Measurements from ENCODE around the gene UBE2B.

DNA sequence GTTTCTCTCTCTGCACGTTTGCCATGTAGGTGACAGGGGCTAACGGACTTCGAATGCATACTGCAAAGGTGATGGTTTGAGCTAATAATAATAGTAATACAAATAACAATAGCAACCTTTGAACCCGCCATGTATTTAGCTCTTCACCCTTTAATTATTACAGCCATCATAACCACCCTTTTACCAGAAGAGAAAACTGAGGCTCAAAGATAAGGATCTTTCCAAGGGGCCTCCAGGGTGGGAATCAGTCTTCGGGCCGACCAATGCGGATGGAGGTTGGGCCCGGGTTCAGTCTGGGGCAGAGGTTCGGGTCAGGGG is 39.8 kb downstream of the UBE2B start:
- TF ChIP-seq, protein P1, sequence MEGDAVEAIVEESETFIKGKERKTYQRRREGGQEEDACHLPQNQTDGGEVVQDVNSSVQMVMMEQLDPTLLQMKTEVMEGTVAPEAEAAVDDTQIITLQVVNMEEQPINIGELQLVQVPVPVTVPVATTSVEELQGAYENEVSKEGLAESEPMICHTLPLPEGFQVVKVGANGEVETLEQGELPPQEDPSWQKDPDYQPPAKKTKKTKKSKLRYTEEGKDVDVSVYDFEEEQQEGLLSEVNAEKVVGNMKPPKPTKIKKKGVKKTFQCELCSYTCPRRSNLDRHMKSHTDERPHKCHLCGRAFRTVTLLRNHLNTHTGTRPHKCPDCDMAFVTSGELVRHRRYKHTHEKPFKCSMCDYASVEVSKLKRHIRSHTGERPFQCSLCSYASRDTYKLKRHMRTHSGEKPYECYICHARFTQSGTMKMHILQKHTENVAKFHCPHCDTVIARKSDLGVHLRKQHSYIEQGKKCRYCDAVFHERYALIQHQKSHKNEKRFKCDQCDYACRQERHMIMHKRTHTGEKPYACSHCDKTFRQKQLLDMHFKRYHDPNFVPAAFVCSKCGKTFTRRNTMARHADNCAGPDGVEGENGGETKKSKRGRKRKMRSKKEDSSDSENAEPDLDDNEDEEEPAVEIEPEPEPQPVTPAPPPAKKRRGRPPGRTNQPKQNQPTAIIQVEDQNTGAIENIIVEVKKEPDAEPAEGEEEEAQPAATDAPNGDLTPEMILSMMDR (IDR thresholded peaks at IDR 0.05): no peak
- TF ChIP-seq POLR2AphosphoS5 (IDR thresholded peaks at IDR 0.05) (no peak), EP300 (IDR thresholded peaks at IDR 0.05; ENCODE audit: low read depth) (no peak), POLR2A (IDR thresholded peaks at IDR 0.05) (no peak)
